HG03175 (cell line): ENCODE measurements around the gene CELSR1.
"Not testable (repeated sequence)": the region's sequence is repeated elsewhere in the genome, so short reads cannot be mapped to it uniquely, and the experiment has no call there.

Source experiments
- ATAC-seq: cut with Tn5 transposase; IDR thresholded peaks from one replicate; pipeline ENCODE4 v1.9.1; 2021; ENCODE audit warnings: mild to moderate bottlenecking, moderate library complexity; ENCODE audit not compliant: unreplicated experiment

Gene CELSR1

DNA sequence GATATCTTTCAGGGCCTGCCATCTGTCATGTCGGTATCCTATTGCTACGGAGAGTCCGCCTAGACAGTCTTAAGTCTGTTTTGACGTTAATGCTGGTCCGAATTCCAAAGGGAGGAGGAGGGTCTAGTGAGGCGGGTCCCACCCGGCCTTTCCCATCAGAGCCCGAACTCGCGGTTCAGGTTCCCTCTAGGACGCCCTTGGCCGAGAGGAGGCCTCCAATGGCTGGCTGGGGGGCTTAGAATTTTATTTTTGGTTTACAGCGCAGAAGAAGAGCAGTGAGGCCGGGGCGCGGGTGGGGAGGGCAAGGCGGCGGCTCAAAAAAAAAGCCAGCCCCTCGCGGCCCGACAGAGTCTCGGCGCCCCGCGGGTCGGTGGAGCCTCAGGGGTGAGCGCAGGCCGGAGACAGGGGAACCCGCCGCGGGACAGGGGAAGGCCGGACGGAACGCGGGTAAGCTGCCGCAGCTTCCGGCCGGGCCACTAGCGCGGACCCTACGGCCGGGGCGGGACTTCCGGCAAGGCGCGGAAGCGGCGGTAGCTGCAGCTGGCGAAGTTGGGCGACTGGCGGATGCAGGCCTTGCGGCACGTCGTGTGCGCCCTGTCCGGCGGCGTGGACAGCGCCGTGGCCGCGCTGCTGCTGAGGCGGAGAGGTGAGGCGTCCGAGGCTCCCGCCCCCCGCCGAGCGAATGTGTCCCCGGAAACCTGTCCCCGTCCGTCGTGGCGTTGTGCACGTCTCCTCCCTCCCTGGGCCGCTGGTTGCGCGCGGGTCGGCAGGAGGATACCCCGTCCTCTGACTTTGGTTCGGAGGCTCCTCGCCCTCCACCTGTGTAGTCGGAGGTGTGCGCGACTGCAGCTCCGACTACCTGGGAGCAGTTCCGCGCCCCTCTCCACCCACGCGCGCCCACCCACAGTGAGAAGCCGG lies 202.0 kb downstream of the CELSR1 start, which contains the start of gene TRMU:
TRMU (plus strand) TSS at position 514 of the 918 bp plus-strand sequence; CDS start at position 565, 51 bp downstream.
- peak; percentile 88 for ATAC-seq

- no peak for ATAC-seq
Measured at GRCh38 chr22:46331496-46331895, 205.9 kb downstream of the CELSR1 start.

- ATAC-seq = no peak
Measured at GRCh38 chr22:46330426-46330825, 207.0 kb downstream of the CELSR1 start.

GRCh38 chr22:46329616-46330015 lies 207.8 kb downstream of the CELSR1 start:
- no peak for ATAC-seq

DNA sequence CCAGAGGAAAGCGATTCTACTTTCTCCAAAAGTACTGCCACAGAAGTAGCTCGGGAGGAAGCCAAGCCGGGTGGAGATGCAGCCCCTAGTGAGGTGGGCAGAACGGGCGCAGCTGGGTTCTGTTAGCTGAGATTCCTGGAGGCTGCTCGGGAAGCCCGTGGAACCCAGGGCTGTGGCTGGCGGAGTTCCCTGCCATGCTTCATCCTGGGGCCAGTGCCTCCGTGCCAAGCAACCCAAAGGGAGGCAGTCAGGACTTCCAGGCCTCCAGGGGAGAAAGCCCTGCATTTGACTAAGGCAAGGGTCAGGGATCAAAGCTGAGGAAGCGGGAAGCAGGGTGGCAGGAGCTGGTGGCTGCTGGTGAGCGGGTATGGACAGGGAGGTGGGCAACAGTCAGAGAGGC lies 208.6 kb downstream of the CELSR1 start:
- ATAC-seq = no peak

- ATAC-seq = no peak
Measured at GRCh38 chr22:46327691-46328465, 209.5 kb downstream of the CELSR1 start.

GRCh38 chr22:46326066-46326680 lies 211.2 kb downstream of the CELSR1 start:
- ATAC-seq = no peak

DNA sequence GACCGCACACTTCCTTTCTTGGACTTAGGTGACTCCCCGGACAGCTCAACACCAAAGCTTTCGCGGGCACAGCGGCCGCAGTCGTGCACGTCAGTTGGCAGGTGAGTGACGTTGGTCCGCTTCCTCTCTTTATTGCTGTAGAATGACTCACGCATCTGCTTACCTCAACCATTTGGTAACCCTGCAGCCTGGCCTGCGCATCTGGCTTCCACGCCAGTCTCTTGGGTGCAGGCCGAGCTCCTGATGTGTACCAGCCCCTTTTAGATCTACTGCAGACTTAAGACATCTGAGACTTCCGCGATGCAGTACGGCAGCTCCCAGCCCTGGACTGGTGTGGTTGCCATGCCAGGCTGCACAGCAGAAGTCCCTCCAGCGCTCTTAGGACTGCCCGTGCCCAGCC lies 214.3 kb downstream of the CELSR1 start:
- ATAC-seq = no peak

DNA sequence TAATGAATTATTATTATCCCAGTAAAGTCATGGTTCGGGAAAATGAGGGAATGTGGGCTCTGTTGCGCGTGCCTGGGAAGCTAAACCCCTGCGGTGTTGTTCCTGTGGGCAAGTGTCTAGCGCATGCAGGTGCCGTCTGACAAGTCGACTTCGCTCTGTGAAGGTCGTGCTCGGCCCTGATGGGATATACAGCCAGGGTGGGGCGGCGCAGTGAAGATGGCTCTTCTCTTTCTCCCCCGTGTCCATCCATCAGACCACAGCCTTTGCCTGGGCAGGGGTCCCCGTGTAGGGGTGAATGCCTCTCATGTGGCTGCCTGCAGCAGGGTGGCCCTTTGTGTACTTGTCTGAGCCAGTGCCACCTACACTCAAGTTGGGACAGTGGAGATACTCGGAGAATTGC lies 214.7 kb downstream of the CELSR1 start:
- no peak for ATAC-seq

- no peak for ATAC-seq
Measured at GRCh38 chr22:46320716-46321386, 216.6 kb downstream of the CELSR1 start.

- ATAC-seq = no peak
Measured at GRCh38 chr22:46320166-46320710, 217.2 kb downstream of the CELSR1 start.

DNA sequence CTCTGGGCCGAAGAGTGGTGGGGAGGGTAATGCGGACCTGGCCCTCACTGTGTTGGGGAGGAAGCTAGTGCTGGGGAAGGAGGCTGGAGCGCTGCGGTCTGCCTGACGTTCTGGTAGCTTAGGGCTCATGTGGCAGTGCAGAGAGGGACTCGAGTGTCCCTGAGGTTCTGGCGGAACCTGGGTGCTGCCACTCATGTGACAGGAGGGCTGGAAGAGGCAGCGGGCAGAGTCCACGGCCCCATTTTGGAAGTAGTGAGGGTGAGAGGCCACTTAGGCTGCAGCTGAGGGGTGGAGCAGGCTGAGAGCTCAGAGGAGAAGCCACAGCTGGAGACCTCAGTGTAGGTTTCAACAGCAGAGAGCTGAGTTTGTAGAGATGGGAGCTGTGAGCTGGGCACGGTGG lies 218.1 kb downstream of the CELSR1 start:
- ATAC-seq = no peak

- no peak for ATAC-seq
Measured at GRCh38 chr22:46318576-46318975, 218.8 kb downstream of the CELSR1 start.

DNA sequence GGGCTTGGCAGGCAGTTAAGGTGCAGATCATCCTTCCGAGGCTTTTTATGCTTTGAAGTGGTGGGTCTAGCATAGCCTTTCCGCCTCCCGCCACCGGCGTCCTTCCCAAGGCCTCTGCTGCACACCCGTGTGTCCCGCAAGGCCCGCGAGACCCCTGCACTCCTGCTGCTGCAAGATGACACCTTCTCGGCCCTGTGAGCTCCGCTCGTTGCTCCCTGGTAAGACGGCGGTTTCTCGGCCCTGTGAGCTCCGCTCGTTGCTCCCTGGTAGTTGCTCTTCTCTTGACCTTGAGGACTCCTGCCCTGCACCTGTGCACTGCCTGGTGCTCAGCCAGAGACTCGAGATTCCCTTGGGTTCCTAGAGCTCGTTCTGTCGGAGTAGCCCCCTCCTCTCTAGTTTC lies 219.8 kb downstream of the CELSR1 start:
- no peak for ATAC-seq

- no peak for ATAC-seq
Measured at GRCh38 chr22:46315976-46316375, 221.4 kb downstream of the CELSR1 start.

- not testable (repeated sequence) for ATAC-seq
Measured at GRCh38 chr22:46312848-46313247, 224.6 kb downstream of the CELSR1 start.

GRCh38 chr22:46312056-46312455 lies 225.4 kb downstream of the CELSR1 start:
- no peak for ATAC-seq
